ENCODE data around the gene GPR68. TPM values are rescaled to one million over a fixed set of nuclear protein-coding genes. Genes with fewer than 3 reads are reported as not detected.

GPR68 gene
- polyA plus RNA-seq, 1 donor (not counting 4 experiments of a cell fraction or from before 2014, with no cell fraction given), result 1.2 TPM

GRCh38 chr14:91250912-91251311 is 6.4 kb upstream of the GPR68 start:
- Histone ChIP-seq H3K4me3 (ENCODE audit: control insufficient read depth in 2 of 3, extremely low read depth in 1 of 3, insufficient read depth in 2 of 3, low read depth in 1 of 3, low read length in 3 of 3) (no peak overlapping the region), H3K4me1 (ENCODE audit: control insufficient read depth, extremely low read depth, insufficient read depth, low read length) (peaks cover 8% of the 10 kb centered on the region), H3K9me3 (ENCODE audit: control insufficient read depth, low read depth, low read length) (no peaks in the 10 kb centered on the region), H3K36me3 (ENCODE audit: control insufficient read depth in 2 of 2, extremely low read depth in 1 of 2, insufficient read depth in 2 of 2, low read length in 2 of 2) (no peaks in the 10 kb centered on the region), H2AFZ (ENCODE audit: control insufficient read depth, low read length) (no peak overlapping the region), H3K79me2 (ENCODE audit: control insufficient read depth, insufficient read depth, low read length) (no peaks in the 10 kb centered on the region), H4K20me1 (ENCODE audit: control insufficient read depth, extremely low read depth, insufficient read depth, low read length) (no peaks in the 10 kb centered on the region), H3K27me3 (ENCODE audit: control insufficient read depth, extremely low read depth, insufficient read depth, low read length) (no peaks in the 10 kb centered on the region), H3K9me1 (ENCODE audit: control insufficient read depth, extremely low read depth, insufficient read depth, low read length) (no peaks in the 10 kb centered on the region), H3K27ac (ENCODE audit: control insufficient read depth, insufficient read depth, low read length) (no peak overlapping the region), H3K4me2 (ENCODE audit: control insufficient read depth, extremely low read depth, insufficient read depth, low read depth, low read length) (no peak overlapping the region), H3K9ac (ENCODE audit: control insufficient read depth, extremely low read depth, insufficient read depth, low read length) (no peak overlapping the region)
- FAIRE-seq (no peak), DNase-seq (ENCODE audit: low read depth, low spot score) (no peak)
- dilution Hi-C loops (cut with MboI; ENCODE audit: extremely low pct_ligation_motif_present, low sequenced_read_pairs), result no loop called here
- TF ChIP-seq EZH2 (IDR thresholded peaks at IDR 0.05; ENCODE audit: low read length), result no peak
- no peak for TF ChIP-seq CTCF (optimal IDR thresholded peaks at IDR 0.05 in 1 of 3, IDR thresholded peaks at IDR 0.05 in 1 of 3, conservative IDR thresholded peaks at IDR 0.05 in 1 of 3; ENCODE audit: extremely low read depth in 1 of 3, insufficient read depth in 2 of 3, low read length in 3 of 3)

GRCh38 chr14:91249841-91250616 is 5.5 kb upstream of the GPR68 start:
- no peak overlapping the region for H3K4me2 ChIP-seq (ENCODE audit: control insufficient read depth, extremely low read depth, insufficient read depth, low read depth, low read length)
- FAIRE-seq, result no peak
- H3K9me3 ChIP-seq (ENCODE audit: control insufficient read depth, low read depth, low read length), result no peaks in the 10 kb centered on the region
- H2AFZ ChIP-seq (ENCODE audit: control insufficient read depth, low read length), result no peak overlapping the region
- H3K27ac ChIP-seq (ENCODE audit: control insufficient read depth, insufficient read depth, low read length), result no peak overlapping the region
- H3K4me1 ChIP-seq (ENCODE audit: control insufficient read depth, extremely low read depth, insufficient read depth, low read length), result peaks cover 12% of the 10 kb centered on the region
- H3K36me3 ChIP-seq (ENCODE audit: control insufficient read depth in 2 of 2, extremely low read depth in 1 of 2, insufficient read depth in 2 of 2, low read length in 2 of 2), result no peaks in the 10 kb centered on the region
- no peaks in the 10 kb centered on the region for H3K79me2 ChIP-seq (ENCODE audit: control insufficient read depth, insufficient read depth, low read length)
- H3K27me3 ChIP-seq (ENCODE audit: control insufficient read depth, extremely low read depth, insufficient read depth, low read length), result no peaks in the 10 kb centered on the region
- TF ChIP-seq CTCF (optimal IDR thresholded peaks at IDR 0.05 in 1 of 3, IDR thresholded peaks at IDR 0.05 in 1 of 3, conservative IDR thresholded peaks at IDR 0.05 in 1 of 3; ENCODE audit: extremely low read depth in 1 of 3, insufficient read depth in 2 of 3, low read length in 3 of 3), result no peak
- dilution Hi-C loops (cut with MboI; ENCODE audit: extremely low pct_ligation_motif_present, low sequenced_read_pairs), result no loop called here
- H3K4me3 ChIP-seq (ENCODE audit: control insufficient read depth in 2 of 3, extremely low read depth in 1 of 3, insufficient read depth in 2 of 3, low read depth in 1 of 3, low read length in 3 of 3), result no peak overlapping the region
- no peak overlapping the region for H3K9ac ChIP-seq (ENCODE audit: control insufficient read depth, extremely low read depth, insufficient read depth, low read length)
- no peaks in the 10 kb centered on the region for H4K20me1 ChIP-seq (ENCODE audit: control insufficient read depth, extremely low read depth, insufficient read depth, low read length)
- DNase-seq (ENCODE audit: low read depth, low spot score), result no peak
- H3K9me1 ChIP-seq (ENCODE audit: control insufficient read depth, extremely low read depth, insufficient read depth, low read length), result no peaks in the 10 kb centered on the region

Data from keratinocyte (primary cell).